ENCODE results near the gene STXBP5.

STXBP5 gene

GRCh38 chr6:147211349-147211748 lies 7.1 kb downstream of the STXBP5 start:
- no peak for DNase-seq (ENCODE audit: low read depth)

- no peak for DNase-seq (ENCODE audit: low read depth)
Observed at GRCh38 chr6:147211831-147212230, 7.6 kb downstream of the STXBP5 start.

- DNase-seq (ENCODE audit: low read depth) = no peak
Observed at GRCh38 chr6:147212622-147213021, 8.4 kb downstream of the STXBP5 start.

GRCh38 chr6:147213772-147214171 lies 9.6 kb downstream of the STXBP5 start:
- no peak for DNase-seq (ENCODE audit: low read depth)

- DNase-seq (ENCODE audit: low read depth) = no peak
Observed at GRCh38 chr6:147214248-147215227, 10.3 kb downstream of the STXBP5 start.

- DNase-seq (ENCODE audit: low read depth) = no peak
Observed at GRCh38 chr6:147216915-147217314, 12.7 kb downstream of the STXBP5 start.

GRCh38 chr6:147217840-147218404 lies 13.7 kb downstream of the STXBP5 start:
- DNase-seq (ENCODE audit: low read depth) = no peak

GRCh38 chr6:147218797-147219196 lies 14.6 kb downstream of the STXBP5 start:
- no peak for DNase-seq (ENCODE audit: low read depth)

GRCh38 chr6:147219463-147219862 lies 15.2 kb downstream of the STXBP5 start:
- no peak for DNase-seq (ENCODE audit: low read depth)

- no peak for DNase-seq (ENCODE audit: low read depth)
Observed at GRCh38 chr6:147220345-147220744, 16.1 kb downstream of the STXBP5 start.

GRCh38 chr6:147221739-147222138 lies 17.5 kb downstream of the STXBP5 start:
- no peak for DNase-seq (ENCODE audit: low read depth)

- DNase-seq (ENCODE audit: low read depth) = no peak
Observed at GRCh38 chr6:147222160-147222838, 18.1 kb downstream of the STXBP5 start.

- no peak for DNase-seq (ENCODE audit: low read depth)
Observed at GRCh38 chr6:147223736-147224135, 19.5 kb downstream of the STXBP5 start.

- DNase-seq (ENCODE audit: low read depth) = no peak
Observed at GRCh38 chr6:147226163-147226724, 22.0 kb downstream of the STXBP5 start.

- no peak for DNase-seq (ENCODE audit: low read depth)
Observed at GRCh38 chr6:147226877-147227276, 22.7 kb downstream of the STXBP5 start.

GRCh38 chr6:147227770-147228320 lies 23.6 kb downstream of the STXBP5 start:
- no peak for DNase-seq (ENCODE audit: low read depth)

- DNase-seq (ENCODE audit: low read depth) = no peak
Observed at GRCh38 chr6:147231589-147231988, 27.4 kb downstream of the STXBP5 start.

GRCh38 chr6:147234685-147235084 lies 30.5 kb downstream of the STXBP5 start:
- DNase-seq (ENCODE audit: low read depth) = no peak

- no peak for DNase-seq (ENCODE audit: low read depth)
Observed at GRCh38 chr6:147238164-147238563, 33.9 kb downstream of the STXBP5 start.

- DNase-seq (ENCODE audit: low read depth) = no peak
Observed at GRCh38 chr6:147238906-147239305, 34.7 kb downstream of the STXBP5 start.

GRCh38 chr6:147244832-147245231 lies 40.6 kb downstream of the STXBP5 start:
- no peak for DNase-seq (ENCODE audit: low read depth)

- no peak for DNase-seq (ENCODE audit: low read depth)
Observed at GRCh38 chr6:147245693-147246092, 41.5 kb downstream of the STXBP5 start.

Data from CMK (cell line).